Inflammatory macrophage treated with lipopolysaccharide for 4 hours (primary cell): Measurements from ENCODE around the gene ABHD16B.
"Not testable (repeated sequence)": the region's sequence is repeated elsewhere in the genome, so short reads cannot be mapped to it uniquely, and the experiment has no call there.

Experiments used
- DNase-seq: peaks from one replicate; pipeline ENCODE4 v3.0.0-alpha.2; 2020

ABHD16B gene

DNA sequence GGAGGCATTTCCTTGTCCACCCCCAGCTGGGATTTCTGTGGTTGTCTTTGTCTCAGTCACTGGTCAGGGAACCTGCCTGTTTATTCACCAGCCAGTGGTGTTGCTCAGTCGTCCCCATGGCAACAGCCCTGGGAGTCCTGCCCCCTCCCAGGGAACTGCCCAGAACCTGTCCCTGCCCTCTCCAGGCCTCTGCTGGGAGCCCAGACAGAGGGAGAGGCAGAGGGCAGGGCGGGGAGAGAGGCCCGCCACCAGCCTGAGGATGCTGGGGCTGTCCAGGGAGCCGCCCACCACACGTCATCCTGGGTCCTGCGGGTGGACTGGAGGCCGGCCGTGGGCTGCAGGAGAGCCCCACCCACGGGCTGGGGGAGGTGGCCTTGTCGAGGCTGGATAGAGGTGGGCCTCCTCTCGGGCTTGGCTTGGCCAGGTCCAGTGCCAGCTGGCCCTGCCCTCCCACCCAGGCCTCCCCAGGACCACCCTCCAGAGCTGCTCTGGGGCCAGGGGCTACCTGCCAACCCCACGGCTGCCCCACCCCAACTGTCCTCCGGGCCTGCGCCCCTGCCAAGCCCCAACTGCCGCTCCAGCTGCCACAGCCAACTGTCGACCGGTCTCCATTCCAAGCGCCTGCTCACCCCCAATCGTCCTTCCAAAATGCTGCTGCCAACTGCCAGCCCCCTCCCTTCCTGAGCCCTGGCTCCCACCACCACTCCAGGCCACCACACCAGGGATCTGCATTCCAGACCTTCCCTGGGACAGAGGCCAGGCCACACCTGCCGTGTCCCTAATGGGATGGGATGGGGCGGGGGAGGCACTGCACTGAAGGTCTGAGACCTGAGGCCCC, 26.1 kb upstream of the ABHD16B start:
- DNase-seq: peak; percentile 83

DNA sequence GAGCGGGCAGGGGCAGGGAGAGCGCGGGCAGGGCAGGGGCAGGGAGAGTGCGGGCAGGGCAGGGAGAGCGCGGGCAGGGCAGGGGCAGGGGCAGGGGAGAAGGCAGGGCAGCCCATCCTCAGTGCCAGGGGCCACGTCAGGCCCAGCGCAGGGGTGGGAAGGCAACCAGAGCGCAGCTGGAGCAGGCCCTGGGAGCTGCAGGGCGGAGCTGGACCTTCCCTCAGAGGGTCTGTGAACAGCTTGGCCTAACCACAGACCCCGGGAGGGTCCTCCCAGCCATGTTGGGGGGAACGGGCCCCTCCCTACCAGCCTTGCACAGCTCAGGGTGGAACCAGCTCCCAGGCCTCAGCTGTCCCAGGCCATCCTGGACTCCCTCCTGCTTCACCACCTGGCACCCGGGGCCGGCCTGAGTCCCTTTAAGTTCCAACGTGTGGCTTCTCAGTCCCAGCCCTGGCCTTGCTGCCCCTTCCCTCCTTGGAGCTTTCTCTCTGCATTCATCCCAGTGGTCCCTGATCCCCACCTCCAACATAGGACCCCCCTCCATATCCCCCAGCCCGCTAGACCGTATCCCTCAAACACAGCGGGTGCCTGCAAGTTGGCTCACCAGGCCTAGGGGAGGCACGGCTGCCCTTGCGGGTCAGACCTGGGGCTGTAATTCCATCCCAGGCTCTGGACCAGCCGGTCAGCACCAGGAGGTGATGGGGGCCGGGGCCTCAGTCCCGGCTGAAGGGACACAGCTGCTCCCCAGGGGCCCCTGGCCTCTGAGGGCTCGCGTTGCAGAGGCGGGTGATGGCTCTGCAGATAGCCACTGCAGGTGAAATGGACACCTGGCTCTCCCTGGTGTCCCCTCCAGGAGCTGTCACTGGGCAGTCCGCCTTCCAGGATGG, 24.6 kb upstream of the ABHD16B start:
- DNase-seq: no peak

GRCh38 chr20:63837479-63837878, 23.8 kb upstream of the ABHD16B start:
- peak; percentile 61 for DNase-seq

GRCh38 chr20:63839620-63840019, 21.7 kb upstream of the ABHD16B start:
- DNase-seq: no peak

DNA sequence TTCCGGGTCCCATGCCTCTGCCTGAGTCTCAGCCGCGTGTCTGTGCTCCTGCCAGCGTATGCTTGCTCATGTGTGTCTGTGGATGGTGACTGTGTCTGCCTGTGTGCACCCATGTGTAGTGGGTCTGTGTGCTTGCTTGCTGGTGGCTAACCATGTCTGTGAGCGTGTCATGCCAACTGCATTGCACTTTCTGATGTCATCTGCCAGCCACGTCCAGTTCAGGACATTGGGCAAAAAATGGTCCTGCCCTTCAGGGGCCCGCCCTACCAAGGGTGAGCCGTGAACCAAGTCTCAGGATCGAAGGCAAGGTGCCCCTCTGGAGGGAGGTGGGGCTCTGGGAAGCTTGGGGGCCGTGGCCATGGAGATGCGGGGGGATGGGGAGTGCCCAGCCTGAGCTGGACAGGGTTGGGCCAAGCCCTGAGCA, 20.9 kb upstream of the ABHD16B start:
- DNase-seq: no peak

DNA sequence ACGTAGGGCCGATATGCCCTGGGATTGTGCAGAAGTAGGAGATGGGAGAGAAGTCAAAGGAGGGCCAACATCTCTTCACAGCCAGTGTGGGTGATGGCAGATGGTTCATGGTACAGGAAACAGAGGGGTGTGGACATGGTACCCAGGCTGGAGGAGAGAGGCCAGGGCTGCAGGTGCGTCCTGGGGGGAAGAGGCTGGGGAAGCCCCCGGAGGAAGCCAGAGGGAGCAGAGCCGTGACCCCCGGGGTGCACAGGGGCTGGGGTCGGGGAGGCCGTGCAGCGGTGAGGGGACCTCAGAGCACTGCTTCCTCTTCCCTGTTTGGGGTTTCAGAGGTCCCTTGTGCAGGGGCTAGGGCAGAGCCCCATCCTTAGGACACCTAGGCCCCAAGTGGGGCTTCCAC, 19.0 kb upstream of the ABHD16B start:
- no peak for DNase-seq

DNA sequence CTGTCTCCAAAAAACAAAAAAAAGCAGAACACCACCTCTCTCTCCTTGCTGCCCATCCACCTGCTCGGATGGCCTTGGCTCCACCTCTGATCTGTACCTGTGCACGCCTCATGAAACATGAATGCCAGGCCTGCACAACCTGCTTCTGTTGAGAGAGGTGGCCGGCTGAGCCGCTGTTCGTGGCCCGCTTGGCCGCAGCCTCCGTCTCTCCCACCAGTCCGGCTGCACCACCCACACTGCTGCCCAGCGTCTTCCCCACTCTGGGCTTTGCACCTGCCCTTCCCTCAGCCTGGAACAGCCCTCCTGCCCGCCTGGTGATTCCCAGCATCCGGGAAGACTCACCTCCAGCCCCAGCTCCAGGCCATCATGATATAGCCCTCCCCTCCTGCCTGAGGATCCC, 18.1 kb upstream of the ABHD16B start:
- DNase-seq: no peak

DNA sequence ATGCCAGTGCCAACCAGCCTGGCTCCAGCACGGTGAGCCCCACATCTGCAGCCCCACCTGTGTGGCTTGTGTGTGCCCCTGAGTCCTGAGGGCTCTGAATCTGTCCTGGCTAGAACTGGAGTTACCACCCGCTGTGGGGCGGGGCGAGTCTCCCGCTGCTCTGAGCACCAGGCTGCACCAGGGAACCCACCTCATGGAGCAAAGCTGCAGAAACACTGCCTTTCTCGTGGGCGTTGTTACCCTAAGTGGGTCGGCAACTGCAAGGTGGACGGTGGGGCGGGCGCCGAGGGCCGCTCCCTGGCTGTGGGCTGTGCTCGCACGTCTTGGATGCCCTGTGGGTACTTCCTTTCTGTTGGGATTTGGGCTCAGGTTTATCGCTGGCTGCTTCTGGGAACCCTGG, 17.5 kb upstream of the ABHD16B start:
- no peak for DNase-seq

DNA sequence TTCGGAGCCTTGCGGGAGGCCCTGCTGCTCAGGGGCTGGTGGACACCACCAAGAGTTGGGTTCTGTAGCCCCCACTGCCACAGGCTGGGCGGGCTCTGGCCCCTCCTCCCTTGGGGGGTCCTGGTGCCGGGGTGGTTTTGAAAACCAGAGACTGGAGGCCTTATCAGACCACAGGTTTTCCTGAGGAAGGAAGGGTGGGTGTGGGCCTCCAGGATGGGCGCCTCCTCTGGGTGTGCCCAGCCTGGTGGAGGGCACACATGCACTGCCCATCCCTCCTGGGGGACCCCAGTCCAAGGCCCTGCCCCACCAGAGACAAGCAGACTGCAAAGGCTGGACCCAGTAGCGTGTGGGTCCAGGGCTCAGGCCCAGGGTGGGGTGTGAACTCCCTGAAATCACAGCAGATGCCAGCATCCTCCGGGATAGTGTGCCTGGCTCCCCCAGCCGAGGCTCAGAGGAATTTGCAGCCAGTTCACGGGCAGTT, 16.7 kb upstream of the ABHD16B start:
- no peak for DNase-seq

DNA sequence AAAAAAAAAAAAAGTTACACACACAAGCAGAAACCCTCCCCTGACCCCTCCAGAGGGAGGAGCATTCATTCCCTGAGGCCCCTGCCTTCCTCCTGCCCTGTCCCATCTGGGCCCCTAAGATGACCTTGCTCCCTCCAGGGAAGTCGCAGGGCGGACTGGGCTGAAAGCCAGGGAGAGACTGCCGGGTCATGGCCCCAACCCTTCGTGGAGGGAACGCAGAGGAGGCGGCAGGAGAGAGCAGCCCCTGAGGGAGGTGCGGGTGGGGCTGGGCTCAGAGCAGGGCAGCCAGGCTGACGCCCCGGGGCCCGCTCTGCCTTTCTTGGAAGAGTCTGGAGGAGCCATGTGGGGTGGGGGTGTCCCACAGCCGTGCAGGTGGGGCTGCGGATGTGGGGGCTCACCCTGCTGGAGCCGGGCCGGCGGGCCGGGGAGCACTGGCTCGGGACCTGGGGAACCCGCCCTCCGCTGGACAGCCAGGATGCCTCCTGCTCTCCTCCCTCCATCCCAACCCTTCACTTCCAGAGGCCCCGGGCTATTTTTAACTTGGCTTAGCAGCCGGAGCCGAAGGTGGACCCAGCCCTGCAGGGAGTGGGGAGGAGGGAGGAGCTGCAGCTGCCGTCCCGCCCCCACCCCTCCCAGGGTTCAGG, 15.0 kb upstream of the ABHD16B start:
- no peak for DNase-seq

DNA sequence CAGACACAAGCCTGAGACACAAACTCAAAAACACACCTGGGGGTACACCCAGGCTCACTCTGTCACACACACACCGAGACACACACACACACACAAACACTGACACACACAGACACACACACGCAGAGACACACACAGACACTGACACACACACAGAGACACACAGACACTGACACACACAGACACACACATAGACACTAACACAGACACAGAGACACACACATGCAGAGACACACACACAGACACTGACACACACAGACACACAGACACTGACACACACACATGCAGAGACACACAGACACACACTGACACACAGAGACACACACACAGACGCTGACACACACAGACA, 14.4 kb upstream of the ABHD16B start:
- DNase-seq: no peak

- DNase-seq: no peak
Observed at GRCh38 chr20:63847237-63848002, 13.9 kb upstream of the ABHD16B start.

DNA sequence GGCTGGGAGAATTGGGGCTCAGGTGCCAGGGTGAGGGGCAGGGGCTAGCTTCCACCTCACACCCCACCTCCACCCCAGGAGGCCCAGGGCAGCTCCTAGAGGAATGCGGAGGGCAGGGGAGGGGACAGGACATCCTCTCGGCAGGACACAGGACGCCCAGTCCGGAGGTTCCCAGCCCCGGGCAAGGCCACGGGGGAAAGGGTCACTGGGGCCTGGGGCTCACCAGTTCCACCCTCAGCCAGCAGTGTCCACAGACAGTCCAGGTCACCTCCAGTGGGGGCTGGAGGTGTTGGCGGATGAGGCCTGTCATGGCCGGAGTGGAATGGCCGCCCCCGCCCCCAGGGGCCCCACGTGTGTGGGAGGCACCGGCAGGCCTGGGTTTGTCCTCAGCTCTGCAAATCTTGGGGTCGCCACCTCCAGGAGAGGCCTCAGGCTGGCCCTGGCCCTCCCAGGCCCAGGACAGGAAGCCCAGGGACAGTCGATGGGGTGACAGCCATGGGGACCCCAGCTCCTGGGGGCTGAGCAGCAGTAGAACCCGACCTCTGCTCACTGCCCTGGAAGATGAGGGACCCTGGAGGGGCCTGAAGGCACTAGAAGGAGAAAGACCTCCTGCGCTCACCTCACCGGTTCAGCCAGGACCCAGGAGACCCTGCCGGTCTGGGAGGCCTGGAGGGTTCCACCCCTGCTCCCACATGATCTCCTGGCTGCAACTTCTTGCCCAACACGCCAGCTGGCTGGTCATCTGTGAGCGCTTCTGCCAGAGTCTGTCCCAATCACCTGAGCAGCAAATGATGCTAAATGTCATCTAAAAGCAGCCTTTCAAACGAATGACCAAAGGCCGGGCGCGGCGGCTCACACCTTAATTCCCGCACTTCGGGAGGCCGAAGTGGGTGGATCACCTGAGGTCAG, 13.0 kb upstream of the ABHD16B start:
- no peak for DNase-seq

DNA sequence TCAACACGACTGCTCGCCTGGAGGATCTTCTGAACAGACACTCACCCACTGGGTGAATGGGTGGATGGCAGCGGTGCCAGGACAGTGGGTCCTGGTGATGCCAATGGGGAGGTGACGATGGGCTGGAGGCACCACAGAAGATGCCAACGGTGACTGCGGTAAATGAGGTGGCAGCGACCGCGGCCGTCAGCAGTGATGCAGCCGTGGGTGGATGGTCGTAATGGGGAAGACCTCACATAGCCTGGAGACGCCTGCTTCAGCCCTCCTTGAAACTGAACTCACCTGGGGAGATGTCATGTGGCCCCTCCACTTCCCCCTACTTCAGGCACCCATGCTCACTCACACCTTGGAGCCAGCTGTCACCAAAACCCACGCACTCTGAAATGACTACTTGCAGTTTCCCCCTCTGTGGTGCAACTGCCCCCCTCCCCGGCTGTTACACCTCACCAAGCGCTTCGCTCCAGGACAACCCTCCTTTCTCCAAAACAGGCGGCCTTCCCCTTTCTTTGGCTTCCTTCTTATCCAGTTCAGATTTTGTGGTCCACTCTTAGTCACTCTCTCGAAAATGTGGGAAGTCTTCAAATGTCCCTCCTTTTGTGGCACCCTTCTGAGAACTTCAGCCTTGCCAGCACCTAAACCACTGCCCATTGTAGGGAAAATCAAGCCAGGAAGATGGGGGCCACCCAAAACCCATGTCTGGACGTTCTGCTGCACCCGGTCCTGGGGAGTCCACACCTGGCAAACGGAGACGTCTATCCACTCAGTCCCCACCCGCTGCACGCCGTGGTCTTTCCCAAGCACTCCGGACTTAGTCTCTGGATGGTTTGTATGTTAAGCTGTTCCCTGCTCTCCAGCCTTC, 10.4 kb upstream of the ABHD16B start:
- peak; percentile 49 for DNase-seq

- not testable (repeated sequence) for DNase-seq
Observed at GRCh38 chr20:63851548-63851943, 9.8 kb upstream of the ABHD16B start.

GRCh38 chr20:63853733-63854068, 7.6 kb upstream of the ABHD16B start:
- not testable (repeated sequence) for DNase-seq

GRCh38 chr20:63854069-63854765, 7.1 kb upstream of the ABHD16B start:
- DNase-seq: peak; percentile 74

GRCh38 chr20:63854766-63855362, 6.4 kb upstream of the ABHD16B start:
- no peak for DNase-seq

DNA sequence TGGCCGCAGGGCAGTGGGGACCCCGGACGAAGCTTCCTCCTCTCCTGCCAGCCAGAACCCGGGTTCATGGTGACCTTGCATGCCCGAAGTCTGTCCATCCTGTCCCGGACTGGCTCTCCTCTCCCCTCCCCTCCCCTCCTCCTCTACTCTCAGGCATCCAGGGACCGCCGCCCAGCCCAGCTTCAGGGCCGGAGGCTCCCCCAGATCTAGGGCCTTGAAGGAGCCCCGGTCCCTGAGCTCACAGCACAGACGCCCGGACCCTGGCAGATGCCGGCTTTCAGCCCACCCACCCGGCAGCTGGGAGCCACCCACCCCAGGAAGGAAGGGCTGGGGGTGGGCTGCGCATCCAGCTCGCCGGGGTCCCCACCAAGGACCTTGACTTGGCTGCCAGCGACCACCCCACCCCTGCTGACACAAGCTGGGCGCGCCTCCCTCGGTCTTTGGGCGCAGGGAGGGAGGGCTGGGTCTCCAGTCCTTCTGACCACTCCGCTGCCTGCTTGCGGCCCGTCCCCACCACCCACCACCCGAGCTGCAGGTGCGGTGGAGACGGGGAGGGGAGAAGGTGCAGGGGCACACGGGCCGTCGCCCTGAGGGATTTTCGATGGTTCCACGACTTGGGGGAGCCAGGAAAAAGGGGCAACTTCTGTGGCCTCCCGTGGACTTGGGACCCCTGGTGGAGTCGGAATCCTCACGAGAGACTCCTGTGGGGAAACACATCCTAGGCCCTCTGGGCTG, 5.8 kb upstream of the ABHD16B start:
- no peak for DNase-seq
